ENCODE results near the gene PMPCA.
"Not testable (repeated sequence)": the region's sequence is repeated elsewhere in the genome, so short reads cannot be mapped to it uniquely, and the experiment has no call there.

The PMPCA gene

DNA sequence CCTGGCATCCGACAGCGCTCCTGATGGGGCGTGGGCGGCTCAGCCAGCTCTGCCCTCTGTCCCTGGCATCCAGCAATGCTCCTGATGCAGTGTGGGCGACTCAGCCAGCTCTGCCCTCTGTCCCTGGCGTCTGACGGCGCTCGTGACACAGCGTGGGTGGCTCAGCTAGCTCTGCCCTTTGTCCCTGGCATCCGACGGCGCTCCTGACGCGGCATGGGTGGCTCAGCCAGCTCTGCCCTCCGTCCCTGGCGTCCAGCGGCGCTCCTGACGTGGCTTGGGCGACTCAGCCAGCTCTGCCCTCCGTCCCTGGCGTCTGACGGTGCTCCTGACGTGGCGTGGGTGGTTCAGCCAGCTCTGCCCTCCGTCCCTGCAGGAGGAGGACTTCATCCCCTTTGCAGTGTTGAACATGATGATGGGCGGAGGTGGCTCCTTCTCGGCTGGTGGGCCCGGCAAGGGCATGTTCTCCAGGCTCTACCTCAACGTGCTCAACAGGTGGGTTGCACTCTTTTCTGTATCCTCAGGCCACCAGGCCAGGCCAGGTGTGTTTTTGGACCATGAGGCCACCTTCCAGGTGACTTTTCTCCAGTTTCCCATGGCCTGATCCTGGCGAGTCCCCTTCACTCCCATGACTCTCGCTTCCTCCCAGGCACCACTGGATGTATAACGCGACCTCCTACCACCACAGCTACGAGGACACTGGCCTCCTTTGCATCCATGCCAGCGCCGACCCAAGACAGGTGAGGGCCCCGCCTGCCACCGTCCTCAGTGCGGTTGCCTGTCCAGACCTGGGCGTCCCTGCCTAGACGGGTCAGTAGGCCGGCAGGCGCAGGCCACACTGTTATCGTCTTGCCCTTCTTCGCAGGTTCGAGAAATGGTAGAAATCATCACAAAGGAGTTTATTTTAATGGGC lies 8.0 kb downstream of the PMPCA start:
- no peak for DNase-seq

GRCh38 chr9:136419092-136419420 lies 8.6 kb downstream of the PMPCA start:
- no peak for DNase-seq

GRCh38 chr9:136421791-136422190 lies 11.3 kb downstream of the PMPCA start:
- DNase-seq: no peak

- DNase-seq: no peak
Observed at GRCh38 chr9:136422876-136423275, 12.4 kb downstream of the PMPCA start.

DNA sequence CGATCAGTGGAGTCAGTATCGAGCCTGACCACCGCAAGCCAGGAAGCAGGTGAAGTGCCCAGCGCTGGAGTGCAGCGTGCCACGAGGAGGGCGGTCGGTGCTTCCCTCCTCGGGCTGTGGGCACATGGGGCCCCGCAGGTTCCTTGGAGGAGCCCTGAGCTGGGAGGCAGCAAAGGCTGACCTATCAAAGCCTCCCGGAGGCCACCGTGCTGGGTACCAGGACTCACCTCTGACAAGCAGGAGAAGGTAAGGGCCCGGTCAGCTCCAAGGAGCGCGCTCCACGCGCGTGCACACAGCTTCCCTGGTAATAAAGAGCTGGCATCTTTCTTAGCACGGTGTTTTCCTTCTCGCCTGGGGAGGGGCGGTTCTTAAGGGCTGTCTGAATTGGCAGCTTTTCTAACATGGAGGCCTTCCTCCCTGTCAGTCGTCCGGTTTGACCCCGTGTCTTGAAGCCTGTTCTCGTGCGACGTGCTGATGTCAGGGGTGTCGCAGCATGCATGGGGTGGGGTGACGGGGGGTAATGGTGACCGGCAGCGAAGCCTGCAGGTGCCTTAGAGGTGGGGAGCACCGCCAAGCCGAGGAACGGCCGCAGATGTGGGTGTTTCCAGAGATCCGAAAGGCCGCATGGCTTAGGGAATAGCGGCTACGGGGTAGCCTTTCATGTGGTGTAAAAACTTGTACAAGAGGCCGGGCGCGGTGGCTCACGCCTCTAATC lies 13.1 kb downstream of the PMPCA start:
- DNase-seq: no peak

DNA sequence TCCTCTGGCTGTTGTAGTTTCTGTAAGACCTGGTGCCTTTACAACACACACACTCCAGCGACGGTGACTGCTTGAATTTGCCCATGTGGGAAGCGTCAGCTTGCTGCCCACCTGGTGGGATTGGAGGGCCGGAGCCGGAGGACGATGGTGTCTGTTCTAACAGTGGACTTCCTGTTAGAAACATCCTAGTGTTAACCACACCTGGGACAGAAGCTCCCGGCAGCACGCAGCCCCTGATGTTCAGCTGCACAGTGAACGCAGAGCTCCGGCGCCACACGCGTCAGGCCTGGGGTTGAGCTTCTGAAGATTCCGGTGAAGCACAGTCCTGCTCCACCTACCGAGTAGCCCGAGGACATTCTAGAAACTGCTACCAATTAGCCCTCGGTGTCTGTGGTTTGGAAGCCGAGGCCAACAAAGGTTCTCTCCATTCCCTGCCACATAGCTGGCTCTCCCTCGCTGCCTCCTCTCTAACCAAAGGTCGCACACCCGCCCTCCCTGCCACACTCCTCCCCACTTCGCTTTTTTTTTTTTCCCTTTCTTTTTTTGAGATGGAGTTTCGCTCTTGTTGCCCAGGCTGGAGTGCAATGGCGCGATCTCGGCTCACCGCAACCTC lies 14.4 kb downstream of the PMPCA start:
- no peak for DNase-seq

- DNase-seq: not testable (repeated sequence)
Observed at GRCh38 chr9:136425367-136425766, 14.9 kb downstream of the PMPCA start.

DNA sequence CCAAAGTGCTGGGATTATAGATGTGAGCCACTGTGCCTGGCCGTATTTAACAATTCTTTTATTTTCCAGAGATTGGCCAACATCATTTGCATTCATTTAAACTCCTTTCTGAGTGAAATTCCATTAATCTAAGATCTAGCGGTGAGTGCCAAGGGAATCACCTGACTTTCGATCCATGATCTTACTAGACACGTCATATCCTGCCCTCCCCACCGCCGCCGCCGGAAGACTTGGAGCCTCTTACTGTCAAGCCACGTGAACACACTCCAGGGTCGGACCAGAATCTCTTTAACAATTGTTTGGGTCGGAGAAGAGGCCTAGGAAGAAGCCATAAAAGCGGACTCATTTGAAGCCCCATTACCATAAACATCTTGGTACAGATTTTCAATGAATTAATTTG lies 16.3 kb downstream of the PMPCA start:
- no peak for DNase-seq

GRCh38 chr9:136429075-136429628 lies 18.7 kb downstream of the PMPCA start:
- DNase-seq: no peak

- DNase-seq: no peak
Observed at GRCh38 chr9:136429683-136430491, 19.4 kb downstream of the PMPCA start.

DNA sequence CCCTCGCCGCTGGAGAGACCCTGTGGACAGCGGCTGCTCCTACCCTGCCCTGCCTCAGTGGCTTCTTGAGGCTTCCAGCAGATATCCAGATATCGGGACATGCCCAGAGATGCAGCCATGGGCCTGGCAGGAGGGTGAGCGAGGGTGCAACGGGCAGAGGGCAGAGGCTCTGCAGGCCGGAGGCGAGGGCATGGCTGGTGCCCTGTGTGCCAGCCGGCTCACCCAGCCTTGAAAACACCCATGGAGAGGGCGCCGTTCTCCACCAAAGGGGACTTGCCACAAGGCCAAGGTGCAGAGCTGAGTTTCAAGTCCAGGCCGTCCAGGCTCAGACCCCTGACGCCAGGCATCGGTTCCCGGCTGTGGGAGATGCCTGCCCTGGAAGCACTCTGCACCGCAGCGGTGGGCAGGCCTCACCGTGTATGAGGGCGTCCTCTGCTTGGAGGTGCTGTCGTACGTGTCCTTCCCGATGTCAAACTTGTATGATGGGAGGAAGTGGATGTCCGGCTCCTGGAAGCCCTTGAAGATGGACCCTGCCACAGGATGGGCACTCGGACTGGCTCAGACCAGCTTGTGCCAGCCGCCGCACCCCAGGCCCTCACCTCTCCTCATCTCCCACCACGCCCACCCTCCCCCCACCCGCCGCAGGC lies 20.3 kb downstream of the PMPCA start:
- no peak for DNase-seq

DNA sequence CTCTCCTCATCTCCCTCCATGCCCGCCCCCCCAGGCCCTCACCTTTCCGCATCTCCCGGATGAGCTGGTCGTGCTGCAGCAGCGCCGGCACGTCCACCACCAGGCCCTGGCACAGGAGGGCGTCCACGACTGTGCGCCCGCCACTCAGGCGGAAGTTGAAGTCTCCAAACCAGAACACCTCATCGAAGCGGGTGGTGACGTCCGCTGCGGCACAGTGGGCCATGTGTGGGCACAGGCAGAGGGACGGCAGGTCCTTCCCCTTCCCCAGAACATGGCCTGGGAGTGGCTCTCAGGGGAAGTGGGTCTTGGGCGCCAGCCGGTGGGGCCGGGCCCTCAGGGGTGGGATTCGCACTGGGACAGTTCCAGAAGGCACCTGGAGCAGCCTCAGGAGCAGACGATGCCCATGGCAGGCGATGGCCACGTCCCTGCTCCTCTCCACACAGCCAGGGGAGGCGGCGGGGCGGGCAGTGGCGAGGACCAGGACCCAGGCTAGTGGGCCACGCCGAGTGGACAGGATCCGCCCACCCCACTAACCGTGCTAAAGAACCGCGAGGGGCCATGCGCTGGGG lies 21.4 kb downstream of the PMPCA start:
- no peak for DNase-seq

DNA sequence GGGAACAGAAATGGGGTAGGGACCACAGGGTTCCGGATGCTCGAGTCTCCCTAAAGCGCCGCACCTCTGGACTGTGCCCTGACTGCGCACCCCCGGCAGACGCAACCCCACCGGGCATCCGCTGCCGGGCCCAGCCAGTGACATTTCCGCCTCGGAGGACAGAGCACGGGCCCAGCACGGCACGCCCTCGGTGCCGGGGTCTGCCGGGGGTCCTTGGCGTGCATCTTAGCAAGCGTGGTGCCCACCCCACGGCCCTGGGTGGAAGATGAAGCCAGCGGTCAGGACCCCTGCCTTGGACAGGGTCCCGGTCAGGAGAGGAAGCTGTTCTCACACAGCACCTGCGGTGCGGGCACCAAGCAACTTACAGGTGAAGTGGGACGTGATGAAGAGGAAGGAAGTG lies 22.1 kb downstream of the PMPCA start:
- DNase-seq: no peak

GRCh38 chr9:136433043-136433715 lies 22.7 kb downstream of the PMPCA start:
- DNase-seq: no peak

DNA sequence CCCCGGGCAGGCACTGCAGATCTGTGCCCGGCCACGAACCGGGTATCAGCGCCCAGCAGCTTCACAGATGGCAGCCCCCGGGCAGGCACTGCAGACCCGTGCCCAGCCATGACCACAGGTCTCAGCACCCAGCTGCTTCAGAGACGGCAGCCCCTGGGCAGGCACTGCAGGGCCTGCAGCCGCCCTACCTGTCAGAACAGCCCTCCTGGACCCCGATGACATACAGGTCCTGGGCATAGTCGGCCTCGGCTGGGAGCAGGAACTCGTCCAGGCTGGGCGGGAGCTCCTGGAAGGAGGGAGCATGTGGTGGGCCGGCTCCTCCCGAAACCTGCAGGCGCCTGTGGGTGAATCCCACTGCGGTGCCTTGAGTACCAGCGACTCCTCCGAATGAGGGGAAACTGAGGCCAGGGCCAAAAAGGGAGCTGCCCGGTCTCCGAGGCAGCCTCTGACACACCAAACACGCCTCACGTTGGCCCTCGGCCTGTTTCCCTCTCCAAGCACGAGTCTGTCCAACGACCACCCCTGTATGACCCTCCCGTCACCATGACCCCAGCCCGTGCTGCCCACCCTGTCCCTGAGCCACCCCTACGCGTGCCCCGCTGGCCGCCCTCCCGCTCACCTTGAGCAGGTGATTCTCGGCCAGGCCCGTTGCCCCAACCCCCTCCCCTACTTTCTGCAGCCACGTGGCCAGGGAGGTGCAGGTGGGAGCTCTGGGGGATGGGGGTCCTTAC lies 23.6 kb downstream of the PMPCA start:
- DNase-seq: no peak

- no peak for DNase-seq
Observed at GRCh38 chr9:136434580-136435169, 24.2 kb downstream of the PMPCA start.

DNA sequence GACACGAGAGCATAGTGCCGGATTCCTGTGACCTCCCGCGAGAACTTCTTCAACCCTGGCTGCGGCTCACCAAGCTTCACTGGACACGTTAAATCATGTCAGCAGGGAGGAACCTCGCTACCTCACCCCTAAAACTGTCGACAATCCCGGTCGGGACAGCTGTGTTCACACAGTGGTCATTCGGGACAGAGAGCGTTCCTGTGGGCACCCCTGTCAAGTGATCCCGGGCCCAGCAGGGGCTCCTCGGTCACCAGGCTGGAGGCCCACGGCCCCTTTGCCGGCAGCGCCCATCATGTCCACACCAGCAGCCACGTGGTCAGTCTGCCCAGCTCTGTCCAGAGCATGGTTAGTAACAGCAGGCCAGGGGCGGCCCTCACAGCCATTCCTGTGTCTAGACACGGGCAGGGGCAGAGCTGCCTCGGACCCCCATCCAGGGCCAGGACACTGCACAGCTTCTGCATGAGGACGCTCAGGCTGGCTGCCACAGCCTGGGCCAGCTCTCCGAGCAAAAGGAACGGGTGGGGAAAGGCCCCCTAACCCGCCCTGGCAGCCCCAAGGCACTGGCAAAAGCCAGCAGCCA lies 25.7 kb downstream of the PMPCA start:
- no peak for DNase-seq

DNA sequence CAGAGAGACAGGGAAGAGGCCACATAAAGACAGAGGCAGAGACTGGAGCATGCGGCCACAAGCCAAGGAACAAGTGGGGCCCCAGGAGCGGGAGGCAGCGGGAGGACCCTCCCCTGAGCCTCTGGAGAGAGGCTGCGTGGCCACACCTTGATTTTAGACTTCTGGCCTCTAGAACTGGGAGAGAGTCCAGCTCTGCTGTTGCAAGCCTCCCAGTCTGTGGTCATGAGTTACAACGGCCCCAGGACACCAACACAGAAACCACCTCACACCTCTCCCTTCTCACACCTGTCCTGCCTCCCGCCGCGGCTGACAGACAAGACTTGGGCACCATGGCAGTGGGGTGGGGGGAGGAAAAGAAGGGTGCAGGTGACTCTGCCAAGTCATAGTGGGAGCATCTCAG lies 27.0 kb downstream of the PMPCA start:
- no peak for DNase-seq

DNA sequence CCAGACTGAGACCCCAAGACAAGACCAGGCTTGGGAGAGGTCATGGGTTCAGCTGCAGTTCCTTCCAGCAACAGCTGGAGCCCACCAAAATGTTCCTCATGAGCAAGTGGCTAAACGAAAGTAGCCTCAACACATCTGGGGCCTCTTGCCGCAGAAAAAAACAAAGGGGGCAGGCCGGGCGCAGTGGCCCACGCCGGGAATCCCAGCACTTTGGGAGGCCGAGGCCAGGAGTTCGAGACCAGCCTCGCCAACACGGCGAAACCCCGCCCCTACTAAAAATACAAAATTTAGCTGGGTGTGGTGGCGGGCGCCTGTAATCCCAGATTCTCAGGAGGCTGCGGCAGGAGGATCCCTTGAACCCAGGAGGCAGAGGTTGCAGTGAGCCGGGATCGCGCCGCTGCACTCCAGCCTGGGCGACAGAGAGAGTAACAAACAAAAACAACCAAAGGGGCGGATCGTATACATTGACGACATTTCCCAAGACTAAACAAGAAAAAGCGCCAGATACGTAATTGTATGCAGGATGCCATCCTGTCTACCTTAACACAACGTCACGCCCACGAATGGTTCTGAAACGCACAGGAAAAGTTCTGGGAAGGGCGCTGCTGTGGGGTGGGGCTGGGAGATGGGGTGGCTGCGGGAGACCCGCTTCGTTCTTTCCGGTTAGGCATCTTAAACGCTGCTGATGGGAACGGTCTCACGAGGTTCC lies 27.5 kb downstream of the PMPCA start:
- DNase-seq: no peak
